ENCODE data around the gene FRMD4A.
"Not testable (repeated sequence)": the region's sequence is repeated elsewhere in the genome, so short reads cannot be mapped to it uniquely, and the experiment has no call there.

FRMD4A gene

GRCh38 chr10:14099885-14100284 is 230.8 kb downstream of the FRMD4A start:
- no peak for DNase-seq (ENCODE audit: low spot score)

- DNase-seq (ENCODE audit: low spot score), result no peak
Observed at GRCh38 chr10:14093730-14094484, 236.8 kb downstream of the FRMD4A start.

- DNase-seq (ENCODE audit: low spot score), result no peak
Observed at GRCh38 chr10:14092799-14093198, 237.9 kb downstream of the FRMD4A start.

GRCh38 chr10:14089556-14090292 is 241.0 kb downstream of the FRMD4A start:
- DNase-seq (ENCODE audit: low spot score), result no peak

- no peak for DNase-seq (ENCODE audit: low spot score)
Observed at GRCh38 chr10:14087566-14087965, 243.2 kb downstream of the FRMD4A start.

GRCh38 chr10:14086596-14086995 is 244.1 kb downstream of the FRMD4A start:
- DNase-seq (ENCODE audit: low spot score), result no peak

- DNase-seq (ENCODE audit: low spot score), result no peak
Observed at GRCh38 chr10:14084875-14085274, 245.8 kb downstream of the FRMD4A start.

GRCh38 chr10:14080795-14081194 is 249.9 kb downstream of the FRMD4A start:
- no peak for DNase-seq (ENCODE audit: low spot score)

GRCh38 chr10:14077430-14077829 is 253.3 kb downstream of the FRMD4A start:
- no peak for DNase-seq (ENCODE audit: low spot score)

- no peak for DNase-seq (ENCODE audit: low spot score)
Observed at GRCh38 chr10:14074062-14074884, 256.5 kb downstream of the FRMD4A start.

- no peak for DNase-seq (ENCODE audit: low spot score)
Observed at GRCh38 chr10:14072541-14072940, 258.2 kb downstream of the FRMD4A start.

GRCh38 chr10:14071956-14072355 is 258.8 kb downstream of the FRMD4A start:
- no peak for DNase-seq (ENCODE audit: low spot score)

- no peak for DNase-seq (ENCODE audit: low spot score)
Observed at GRCh38 chr10:14068601-14069250, 262.0 kb downstream of the FRMD4A start.

- DNase-seq (ENCODE audit: low spot score), result not testable (repeated sequence)
Observed at GRCh38 chr10:14067638-14068037, 263.1 kb downstream of the FRMD4A start.

- DNase-seq (ENCODE audit: low spot score), result no peak
Observed at GRCh38 chr10:14066106-14066505, 264.6 kb downstream of the FRMD4A start.

- no peak for DNase-seq (ENCODE audit: low spot score)
Observed at GRCh38 chr10:14063531-14064285, 267.0 kb downstream of the FRMD4A start.

- DNase-seq (ENCODE audit: low spot score), result no peak
Observed at GRCh38 chr10:14062528-14063260, 268.0 kb downstream of the FRMD4A start.

- DNase-seq (ENCODE audit: low spot score), result no peak
Observed at GRCh38 chr10:14060320-14061070, 270.2 kb downstream of the FRMD4A start.

GRCh38 chr10:14056610-14057332 is 274.0 kb downstream of the FRMD4A start:
- DNase-seq (ENCODE audit: low spot score), result no peak

All from CD4-positive, alpha-beta T cell treated with Interleukin-6 at 100 ng/mL for 8 hours (primary cell).